Heart left ventricle (tissue), 16 donors: ENCODE results near the gene ANO3. TPM values are rescaled to one million over a fixed set of nuclear protein-coding genes. Genes with fewer than 3 reads are reported as not detected.

Source experiments
- ATAC-seq, 4 donors: fragments of 200-7000 bp; cut with Tn5 transposase; one replicate each; pipeline ENCODE4 v1.9.1; 2020 to 2022; ENCODE audit warnings: moderate library complexity in 4 of 4, mild to moderate bottlenecking in 3 of 4, moderate number of reproducible peaks in 1 of 4
- DNase-seq, 5 donors: peaks; one replicate each; pipeline ENCODE4 v3.0.0-alpha.2; 2020
- H3K27ac ChIP-seq, 12 donors: fragments of 200-600 bp; sonication (generic) in 4 of 12; one replicate each; pipeline versions ENCODE4 v1.5.0 to v1.8.0; 2016 to 2022; ENCODE audit warnings: mild to moderate bottlenecking in 2 of 12
- H3K27me3 ChIP-seq, 9 donors: fragments of 200-600 bp; sonication (generic) in 2 of 9; one replicate each; pipeline versions ENCODE4 v1.5.1 to v1.8.0; 2016 to 2022; ENCODE audit warnings: mild to moderate bottlenecking in 3 of 9
- H3K36me3 ChIP-seq, 9 donors: fragments of 200-600 bp; sonication (generic) in 2 of 9; one replicate each; pipeline versions ENCODE4 v1.5.0 to v1.8.0; 2018 to 2022; ENCODE audit warnings: mild to moderate bottlenecking in 2 of 9
- H3K4me1 ChIP-seq, 12 donors: fragments of 200-600 bp; sonication (generic) in 4 of 12; one replicate each; pipeline versions ENCODE4 v1.5.0 to v1.8.0; 2016 to 2022; ENCODE audit warnings: mild to moderate bottlenecking in 3 of 12
- H3K4me3 ChIP-seq, 12 donors: fragments of 200-600 bp; sonication (generic) in 4 of 12; one replicate each; pipeline versions ENCODE4 v1.5.0 to v1.8.0; 2017 to 2022; ENCODE audit warnings: mild to moderate bottlenecking in 9 of 12, moderate library complexity in 4 of 12
- H3K9me3 ChIP-seq, 12 donors: fragments of 200-600 bp; sonication (generic) in 4 of 12; one replicate each; pipeline versions ENCODE4 v1.5.0 to v1.8.0; 2016 to 2022; ENCODE audit warnings: mild to moderate bottlenecking in 1 of 12
- POLR2A ChIP-seq, 2 donors: fragments of 450-650 bp; IDR thresholded peaks; one replicate each; pipeline ENCODE4 v1.6.1; 2017; ENCODE audit warnings: antibody characterized with exemption in 2 of 2, mild to moderate bottlenecking in 2 of 2, moderate library complexity in 2 of 2
- WGBS, 4 donors: extraction: QIAGEN DNeasy Blood & Tissue Kit in 2 of 4; methylation state at CpG; one replicate each; pipeline versions ENCODE4 v1.1.5 to v1.1.7; 2013 to 2018; 5-methylcytosine and 5-hydroxymethylcytosine counted together
- intact Hi-C, 10 donors: fragments of 100-400 bp; cut with DNase I; formaldehyde crosslinking; loops; one replicate each; pipeline versions ENCODE4 v1.11.1 to v1.14.2; 2022
- polyA plus RNA-seq, 2 donors: library from polyadenylated mRNA; stranded (reverse); fragments of 200-250 nt; gene quantifications; one replicate each; pipeline ENCODE4 v1.2.3, GENCODE V29; 2013
- total RNA-seq, 9 donors: library from RNA; depleted of rRNA in 2 of 9; stranded (reverse); fragments of >200 nt in 2 of 9; fragmentation: NEBNext Ultra II Directional in 3 of 9; extraction: Animal tissue kit (Norgen Biotek cat#: 25700) in 3 of 9; gene quantifications; one replicate each; pipeline versions ENCODE4 v1.1.0 to v1.2.4, GENCODE V29; 2016 to 2023
- TF ChIP-seq, protein P1 (sequence below), 12 donors: fragments of 200-600 bp; sonication (generic) in 4 of 12; IDR thresholded peaks; one replicate each; pipeline versions ENCODE4 v1.5.0 to v1.8.0; 2018 to 2022; ENCODE audit warnings: antibody characterized with exemption in 12 of 12, mild to moderate bottlenecking in 5 of 12
- donor health status: ischemic (EF 13 %, LVEDD 7.1; RV severe dilation, severe dysfunction).
- donor health status: healthy with polysubstance abuse.
- donor health status: DM: no; HTN: yes; CAD: no.
- donor health status: DM: no; HTN: no; CAD: no.
- donor health status: ischemic (EF 25% LVEDD 6.9; RV normal size, moderate dysfunction).
- donor health status: ischemic (EF 25% LVEDD 5.7; RV mildly dilated, moderate dysfunction).
- donor health status: healthy.
- donor health status: DM: yes; HTN: yes; CAD: no.
- donor health status: ischemic (EF 35%, LVEDD 5.7; RV mildly dilated, moderate dysfunction).
- donor health status: nonischemic (EF 11% LVEDD 7.7; RV severe dilation, severe dysfunction).
- donor health status: DM: yes; HTN: yes; CAD: no.
- donor health status: PGD.
- donor health status: ischemic (EF 29% LVEDD 5.4; RV normal size, mild dysfunction).
- donor health status: nonischemic (EF 23%, LVEDD 6.1; RV moderate dilation, normal function).

The ANO3 gene
- total and polyA plus RNA-seq, 11 donors = 0.04 to 0.54 (median 0.12) TPM; not detected in 6

DNA sequence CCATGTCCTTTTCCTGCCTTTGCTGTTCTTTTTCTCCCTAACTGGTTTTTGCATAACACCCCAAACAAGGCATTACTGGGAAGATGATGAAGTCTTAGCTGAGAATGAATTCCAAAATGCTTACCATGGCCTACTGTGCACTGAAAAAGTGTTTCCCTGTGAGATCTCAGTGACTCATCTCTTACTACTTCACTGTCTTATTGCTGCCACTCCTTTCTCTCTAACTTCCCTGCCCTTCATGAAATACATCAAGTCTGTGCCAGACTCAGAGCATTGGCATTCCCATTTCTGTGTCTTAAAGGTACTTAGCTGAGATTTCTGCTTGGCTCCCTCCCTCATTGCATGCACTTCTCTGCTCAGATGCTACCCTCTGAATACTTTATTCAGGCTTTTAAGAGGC is 289.2 kb downstream of the ANO3 start:
- TF ChIP-seq POLR2A (IDR thresholded peaks at IDR 0.05) = no peak
- TF ChIP-seq, protein P1, sequence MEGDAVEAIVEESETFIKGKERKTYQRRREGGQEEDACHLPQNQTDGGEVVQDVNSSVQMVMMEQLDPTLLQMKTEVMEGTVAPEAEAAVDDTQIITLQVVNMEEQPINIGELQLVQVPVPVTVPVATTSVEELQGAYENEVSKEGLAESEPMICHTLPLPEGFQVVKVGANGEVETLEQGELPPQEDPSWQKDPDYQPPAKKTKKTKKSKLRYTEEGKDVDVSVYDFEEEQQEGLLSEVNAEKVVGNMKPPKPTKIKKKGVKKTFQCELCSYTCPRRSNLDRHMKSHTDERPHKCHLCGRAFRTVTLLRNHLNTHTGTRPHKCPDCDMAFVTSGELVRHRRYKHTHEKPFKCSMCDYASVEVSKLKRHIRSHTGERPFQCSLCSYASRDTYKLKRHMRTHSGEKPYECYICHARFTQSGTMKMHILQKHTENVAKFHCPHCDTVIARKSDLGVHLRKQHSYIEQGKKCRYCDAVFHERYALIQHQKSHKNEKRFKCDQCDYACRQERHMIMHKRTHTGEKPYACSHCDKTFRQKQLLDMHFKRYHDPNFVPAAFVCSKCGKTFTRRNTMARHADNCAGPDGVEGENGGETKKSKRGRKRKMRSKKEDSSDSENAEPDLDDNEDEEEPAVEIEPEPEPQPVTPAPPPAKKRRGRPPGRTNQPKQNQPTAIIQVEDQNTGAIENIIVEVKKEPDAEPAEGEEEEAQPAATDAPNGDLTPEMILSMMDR (IDR thresholded peaks at IDR 0.05) = no peak
- no peak overlapping the region for H3K27ac ChIP-seq
- H3K36me3 ChIP-seq = no peaks in the 10 kb centered on the region
- H3K4me3 ChIP-seq = no peak overlapping the region
- H3K9me3 ChIP-seq = no peaks in the 10 kb centered on the region
- ATAC-seq (no peak), DNase-seq (no peak)
- intact Hi-C loops = no loop called here
- H3K27me3 ChIP-seq = no peaks in the 10 kb centered on the region
- H3K4me1 ChIP-seq = no peaks in the 10 kb centered on the region

DNA sequence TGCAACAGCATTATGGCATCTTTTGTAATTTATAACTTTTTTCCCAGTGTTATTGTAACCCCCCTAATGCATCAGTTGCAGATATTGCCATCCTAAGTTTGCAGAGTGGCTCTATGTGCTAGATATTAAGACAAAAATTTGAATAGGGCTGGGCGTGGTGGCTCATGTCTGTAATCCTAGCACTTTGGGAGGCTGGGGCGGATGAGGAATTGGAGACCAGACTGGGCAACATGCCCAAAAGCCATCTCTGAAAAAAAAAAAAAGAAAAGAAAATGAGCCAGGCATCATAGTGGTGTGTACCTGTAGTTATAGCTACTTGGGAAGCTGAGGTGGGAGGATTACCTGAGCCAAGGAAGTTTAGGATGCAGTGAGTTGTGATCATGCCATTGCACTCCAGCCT is 290.3 kb downstream of the ANO3 start:
- Histone ChIP-seq H3K4me3 (no peak overlapping the region), H3K27ac (no peak overlapping the region), H3K4me1 (no peaks in the 10 kb centered on the region), H3K36me3 (no peaks in the 10 kb centered on the region), H3K9me3 (no peaks in the 10 kb centered on the region), H3K27me3 (no peaks in the 10 kb centered on the region)
- no peak for DNase-seq
- TF ChIP-seq, protein P1 (IDR thresholded peaks at IDR 0.05) = no peak
- TF ChIP-seq POLR2A (IDR thresholded peaks at IDR 0.05) = no peak
- intact Hi-C loops = no loop called here
- ATAC-seq = no peak
- WGBS, 4 donors = 71 to 85% (median 75%) methylated on average over 2 of the region's 2 CpGs

DNA sequence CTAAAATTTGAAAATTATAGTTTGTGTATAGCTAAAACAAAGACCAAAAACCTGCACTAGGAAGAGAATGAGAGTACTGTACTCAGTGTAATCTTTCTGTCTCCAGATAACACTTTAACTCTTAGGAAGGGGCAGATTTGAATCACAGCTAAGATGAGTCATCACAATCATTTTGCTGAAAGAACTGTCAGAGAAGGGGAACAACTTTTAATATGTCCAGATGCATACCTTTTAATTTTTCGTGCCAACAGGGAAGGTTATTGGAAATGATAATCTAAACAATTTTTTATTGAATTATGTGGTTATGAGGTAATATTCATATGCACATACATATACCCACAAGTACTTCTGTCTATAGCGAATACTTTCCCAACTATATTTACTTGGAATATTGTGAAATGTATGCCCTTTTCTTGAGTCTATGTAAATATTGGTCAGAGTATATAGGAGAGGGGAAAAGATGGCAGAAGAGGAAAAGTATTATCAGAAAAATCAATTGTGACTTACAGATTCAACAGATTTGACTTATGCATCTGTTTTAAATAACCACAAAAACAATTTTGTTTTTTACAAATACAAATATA is 291.2 kb downstream of the ANO3 start:
- no peaks in the 10 kb centered on the region for H3K27me3 ChIP-seq
- TF ChIP-seq POLR2A (IDR thresholded peaks at IDR 0.05) = no peak
- TF ChIP-seq, protein P1 (IDR thresholded peaks at IDR 0.05) = no peak
- WGBS, 4 donors = 48 to 85% (median 77%) methylated on average over 2 of the region's 2 CpGs

DNA sequence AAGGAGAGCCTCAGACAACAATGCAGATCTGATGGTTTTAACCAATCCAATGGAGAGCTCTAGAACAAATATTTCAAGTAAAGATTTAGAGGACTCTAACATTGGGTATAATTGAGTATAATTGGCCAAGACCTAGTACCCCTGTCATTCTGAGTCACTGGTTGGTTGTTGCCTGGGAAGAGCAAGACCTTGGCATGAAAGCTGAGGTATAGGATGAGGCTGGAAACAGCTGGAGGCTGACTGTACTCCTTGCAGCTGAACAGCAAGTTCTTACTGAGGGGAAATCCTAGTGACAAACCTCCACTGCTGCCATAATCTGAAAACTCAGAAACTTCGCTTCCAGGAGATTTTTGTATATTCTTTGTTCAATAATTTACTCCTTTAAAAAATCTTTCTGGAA is 294.4 kb downstream of the ANO3 start:
- Histone ChIP-seq H3K36me3 (no peaks in the 10 kb centered on the region), H3K27ac (no peak overlapping the region), H3K27me3 (no peaks in the 10 kb centered on the region), H3K4me3 (no peak overlapping the region), H3K9me3 (no peaks in the 10 kb centered on the region), H3K4me1 (no peaks in the 10 kb centered on the region)
- intact Hi-C loops = no loop called here
- DNase-seq (no peak), ATAC-seq (no peak)
- TF ChIP-seq, protein P1 (IDR thresholded peaks at IDR 0.05) = no peak
- no peak for TF ChIP-seq POLR2A (IDR thresholded peaks at IDR 0.05)
- 72 to 89% (median 86%) methylated on average over 1 of the region's 1 CpG for WGBS, 4 donors

More for the DNA sequence above, 291.2 kb downstream of the ANO3 start:
- ATAC-seq (no peak), DNase-seq (no peak)
- H3K9me3 ChIP-seq = no peaks in the 10 kb centered on the region
- no peak overlapping the region for H3K4me3 ChIP-seq
- no peak overlapping the region for H3K27ac ChIP-seq
- no peaks in the 10 kb centered on the region for H3K4me1 ChIP-seq
- intact Hi-C loops = no loop called here
- H3K36me3 ChIP-seq = no peaks in the 10 kb centered on the region
